GM18505 (cell line): ENCODE results near the gene HNRNPUL1.
"Not testable (repeated sequence)": the region's sequence is repeated elsewhere in the genome, so short reads cannot be mapped to it uniquely, and the experiment has no call there.

Source experiments
- ATAC-seq: cut with Tn5 transposase; IDR thresholded peaks from one replicate; pipeline ENCODE4 v1.9.1; 2021; ENCODE audit not compliant: unreplicated experiment
- POLR2A ChIP-seq: IDR thresholded peaks from 4 replicates; pipeline ENCODE4 v1.6.1; 2011; ENCODE audit warnings: borderline replicate concordance; ENCODE audit not compliant: insufficient read depth, insufficient read length; ENCODE audit errors: extremely low read depth

HNRNPUL1 gene

GRCh38 chr19:41226053-41226873 lies 37.9 kb upstream of the HNRNPUL1 start:
- no peak for TF ChIP-seq POLR2A
- ATAC-seq = no peak

GRCh38 chr19:41226874-41227390 lies 37.2 kb upstream of the HNRNPUL1 start:
- TF ChIP-seq POLR2A = no peak
- ATAC-seq = no peak

- TF ChIP-seq POLR2A = no peak
- ATAC-seq = no peak
Measured at GRCh38 chr19:41228486-41228885, 35.7 kb upstream of the HNRNPUL1 start.

GRCh38 chr19:41229338-41229737 lies 34.8 kb upstream of the HNRNPUL1 start:
- ATAC-seq = not testable (repeated sequence)

GRCh38 chr19:41230067-41230857 lies 33.9 kb upstream of the HNRNPUL1 start:
- TF ChIP-seq POLR2A = no peak
- ATAC-seq = no peak

- ATAC-seq = no peak
- no peak for TF ChIP-seq POLR2A
Measured at GRCh38 chr19:41232686-41233085, 31.5 kb upstream of the HNRNPUL1 start.

- no peak for ATAC-seq
- no peak for TF ChIP-seq POLR2A
Measured at GRCh38 chr19:41233748-41234240, 30.4 kb upstream of the HNRNPUL1 start.

- no peak for ATAC-seq
- no peak for TF ChIP-seq POLR2A
Measured at GRCh38 chr19:41234512-41235168, 29.5 kb upstream of the HNRNPUL1 start.

GRCh38 chr19:41235480-41235879 lies 28.7 kb upstream of the HNRNPUL1 start:
- no peak for ATAC-seq
- TF ChIP-seq POLR2A = no peak

GRCh38 chr19:41238244-41238643 lies 25.9 kb upstream of the HNRNPUL1 start:
- ATAC-seq = no peak
- no peak for TF ChIP-seq POLR2A

GRCh38 chr19:41239363-41239762 lies 24.8 kb upstream of the HNRNPUL1 start:
- ATAC-seq = no peak
- no peak for TF ChIP-seq POLR2A

- ATAC-seq = no peak
- TF ChIP-seq POLR2A = no peak
Measured at GRCh38 chr19:41239961-41240574, 24.1 kb upstream of the HNRNPUL1 start.

GRCh38 chr19:41241859-41242258 lies 22.3 kb upstream of the HNRNPUL1 start:
- no peak for TF ChIP-seq POLR2A
- ATAC-seq = no peak
